Activated CD4-positive, CD25-positive, alpha-beta regulatory T cell (primary cell): ENCODE results near the gene EN2.

ENCODE experiments used
- DNase-seq, 4 experiments: peaks; one replicate each; lab custom pipeline; 2025; lab: John Stamatoyannopoulos, UW

Gene EN2

DNA sequence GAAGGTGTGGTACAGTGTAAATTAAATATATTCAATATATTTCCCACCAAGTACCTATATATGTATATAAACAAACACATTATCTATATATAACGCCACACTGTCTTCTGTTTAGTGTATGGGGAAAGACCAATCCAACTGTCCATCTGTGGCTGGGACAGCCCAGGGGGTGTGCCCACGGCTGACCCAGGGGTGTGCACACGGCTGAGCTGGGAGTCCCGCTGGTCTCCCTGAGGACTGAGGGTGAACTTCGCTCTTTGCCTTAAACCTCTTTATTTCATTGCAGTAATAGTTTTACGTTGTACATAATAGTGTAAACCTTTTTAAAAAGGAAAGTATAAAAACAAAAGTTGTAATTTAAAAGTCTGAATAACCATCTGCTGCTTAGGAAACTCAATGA is 6.3 kb downstream of the EN2 start:
- no peak for DNase-seq

DNA sequence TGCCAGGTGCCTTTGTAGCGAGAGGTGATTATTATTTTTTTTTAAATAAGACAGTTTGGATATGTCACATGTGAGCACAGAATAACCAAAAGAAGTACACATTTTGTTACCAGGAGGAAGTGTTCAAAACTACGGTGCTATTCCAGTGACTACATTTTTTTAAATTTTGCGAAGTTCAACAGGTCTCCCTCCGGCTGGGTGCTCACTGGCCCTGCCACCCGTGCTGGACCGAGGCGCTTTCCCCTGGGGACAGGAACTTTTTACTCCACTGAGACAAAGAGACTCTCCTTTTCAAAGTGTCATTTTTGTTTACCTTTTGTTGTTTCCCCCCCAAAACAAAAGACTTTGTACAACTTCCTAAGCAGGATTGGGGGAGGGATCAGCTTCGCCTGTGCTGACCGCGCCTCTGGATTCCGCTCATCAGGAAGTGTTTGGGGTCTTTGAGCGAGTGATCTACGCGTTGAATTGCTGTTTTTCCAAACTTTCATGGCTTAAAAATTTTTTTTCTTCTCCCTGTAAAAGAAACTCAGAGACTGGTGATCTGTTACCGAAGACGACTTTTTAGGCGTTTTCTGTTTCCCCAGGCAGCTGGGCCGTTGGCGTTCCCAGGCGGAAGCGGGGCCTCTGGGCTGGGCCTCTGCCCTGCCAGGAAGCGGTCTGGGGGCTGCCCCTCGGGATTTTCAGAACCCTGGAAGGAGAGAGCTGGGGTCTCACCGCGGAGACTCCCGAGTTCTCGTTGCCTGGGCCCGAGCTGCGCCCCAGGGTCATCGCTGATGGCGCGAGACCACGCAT is 7.2 kb downstream of the EN2 start:
- no peak for DNase-seq

DNA sequence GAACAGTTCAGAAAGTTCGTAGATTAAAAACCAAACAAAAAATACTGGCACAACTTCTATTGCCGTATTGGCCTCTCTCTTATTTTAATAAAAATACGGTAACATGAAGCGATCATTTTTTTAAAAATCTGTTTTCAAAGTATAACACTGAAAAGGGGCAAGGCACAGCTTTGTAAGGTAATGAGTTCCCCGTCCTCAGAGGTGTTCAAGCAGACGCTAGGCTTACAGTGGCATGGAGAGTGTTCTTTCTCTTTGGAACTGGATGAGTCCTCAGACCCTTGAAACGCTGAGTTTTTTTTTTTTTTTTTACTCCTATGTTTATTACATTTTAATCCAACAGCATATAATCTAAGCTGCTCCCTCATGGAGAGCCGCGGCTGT is 7.8 kb downstream of the EN2 start:
- no peak for DNase-seq

DNA sequence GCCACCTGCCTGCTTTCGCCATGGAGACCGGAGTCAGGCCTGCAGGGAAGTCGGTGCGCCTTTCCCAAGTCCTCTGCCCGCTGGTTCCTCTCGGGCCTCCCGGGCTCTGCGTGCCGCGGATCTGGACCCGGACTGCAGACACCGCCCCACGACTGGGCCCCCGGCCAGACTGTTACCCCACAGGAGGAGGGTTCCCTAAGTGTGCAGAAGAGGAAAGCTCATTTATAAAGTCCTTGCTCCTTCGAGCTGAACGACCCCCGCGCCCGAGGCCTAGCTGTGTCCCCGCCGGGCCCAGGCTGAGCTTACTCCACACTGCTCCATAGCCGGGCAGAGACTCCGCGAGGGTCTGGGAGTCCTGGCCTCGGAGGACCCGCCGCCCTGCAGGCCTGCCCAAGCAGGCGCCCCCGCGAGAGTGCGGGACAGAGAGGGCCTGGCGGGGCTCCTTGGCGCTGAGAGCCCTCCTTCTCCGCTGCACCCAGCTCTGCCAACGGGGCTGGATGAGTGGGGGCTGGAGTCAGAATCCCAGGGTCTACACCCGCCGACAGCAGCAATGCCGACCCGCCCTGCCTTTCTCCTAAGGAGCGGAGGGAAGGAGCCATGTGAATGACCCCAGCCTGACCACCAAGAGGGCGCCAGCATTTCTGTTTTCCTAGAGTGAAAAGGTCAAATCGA is 8.3 kb downstream of the EN2 start:
- DNase-seq = no peak

DNA sequence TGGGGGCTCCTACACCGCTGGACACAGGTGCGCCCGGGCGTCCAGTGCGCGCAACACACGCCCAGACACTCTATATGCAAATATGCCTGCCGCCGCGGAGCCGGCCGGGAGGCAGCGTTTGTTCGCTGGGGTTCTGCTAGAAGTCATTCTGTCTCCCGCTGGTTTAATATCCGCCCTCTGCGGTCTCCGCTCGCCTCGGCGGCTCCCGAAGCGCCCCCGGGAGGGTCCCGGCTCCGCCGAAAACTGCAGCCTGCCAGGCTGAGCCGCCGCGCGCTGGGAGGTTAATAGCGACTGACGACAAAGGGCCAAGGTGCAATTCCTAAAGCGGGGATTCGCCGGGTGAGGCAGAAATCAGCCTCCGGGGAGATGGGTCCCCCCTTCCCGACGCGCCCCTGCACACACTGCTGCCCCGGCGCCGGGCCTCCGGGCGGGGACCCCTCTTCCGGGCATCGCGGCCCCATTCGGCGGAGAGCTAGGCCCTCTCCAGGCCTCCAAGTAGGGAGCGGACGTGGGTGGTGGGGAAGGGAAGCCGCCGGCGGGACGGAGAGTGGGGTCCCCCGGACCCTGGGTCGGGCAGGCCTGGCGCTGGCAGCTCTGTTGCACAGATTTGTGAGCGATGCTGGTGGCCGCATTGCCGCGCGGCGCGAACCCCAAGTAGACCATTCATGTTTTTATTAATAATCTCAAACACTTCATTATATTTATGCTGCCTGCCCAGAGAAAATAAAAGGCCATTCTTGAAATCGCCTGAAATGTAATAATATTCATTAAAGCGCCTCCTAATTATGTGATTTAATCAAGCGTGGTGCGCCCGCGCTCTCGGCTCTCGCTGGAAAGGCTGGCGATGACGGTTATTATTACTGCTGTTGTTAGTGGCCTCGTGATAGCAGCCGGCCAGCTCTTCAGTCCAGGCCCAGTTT is 9.1 kb downstream of the EN2 start:
- no peak for DNase-seq

DNA sequence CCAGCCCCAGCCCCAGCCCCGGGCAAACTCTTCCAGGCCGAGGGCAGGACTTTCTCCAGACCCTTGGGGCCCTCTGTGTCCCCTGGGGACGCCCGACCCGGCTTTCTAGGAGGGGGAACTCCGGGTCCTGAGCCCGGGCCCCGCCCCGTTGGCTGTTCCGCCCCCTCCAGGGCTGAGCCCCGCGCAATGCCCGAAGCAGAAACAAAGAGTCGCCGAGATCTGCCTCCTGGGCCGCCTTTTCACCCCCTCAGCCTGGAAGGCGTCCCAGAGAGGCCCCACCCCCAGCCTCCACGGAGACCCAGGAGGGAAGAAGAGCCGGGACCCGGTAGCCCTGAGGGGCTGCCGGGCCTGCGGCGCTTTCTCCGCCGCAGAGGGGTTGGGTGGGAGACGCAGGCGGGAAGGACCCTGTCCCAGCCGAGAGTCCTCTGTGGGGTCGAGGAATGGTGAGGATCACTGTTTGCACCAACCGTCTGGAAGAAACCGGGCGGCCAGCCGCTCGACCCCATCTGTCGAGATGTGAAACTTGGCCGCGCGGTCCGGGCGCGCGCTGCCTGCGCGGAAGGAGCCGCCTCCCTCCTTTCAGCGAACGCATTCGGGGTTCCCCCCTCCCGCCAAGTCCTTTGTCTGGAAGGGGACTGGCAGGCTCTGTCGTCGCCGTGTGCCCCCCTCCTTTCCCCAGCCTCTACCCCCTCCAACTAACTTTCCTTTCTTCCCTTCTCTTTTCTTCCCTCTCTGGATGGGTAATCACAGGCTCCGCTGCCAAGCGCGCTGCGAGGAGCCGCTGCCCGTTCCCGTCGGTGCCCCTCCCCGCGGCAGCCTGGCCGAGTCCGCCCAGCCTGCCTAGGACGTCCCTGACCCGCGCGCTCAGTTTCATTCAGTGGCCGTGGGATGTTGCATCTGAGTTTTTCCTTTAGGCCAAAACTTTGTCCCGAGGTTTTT is 10.2 kb downstream of the EN2 start:
- DNase-seq = no peak

DNA sequence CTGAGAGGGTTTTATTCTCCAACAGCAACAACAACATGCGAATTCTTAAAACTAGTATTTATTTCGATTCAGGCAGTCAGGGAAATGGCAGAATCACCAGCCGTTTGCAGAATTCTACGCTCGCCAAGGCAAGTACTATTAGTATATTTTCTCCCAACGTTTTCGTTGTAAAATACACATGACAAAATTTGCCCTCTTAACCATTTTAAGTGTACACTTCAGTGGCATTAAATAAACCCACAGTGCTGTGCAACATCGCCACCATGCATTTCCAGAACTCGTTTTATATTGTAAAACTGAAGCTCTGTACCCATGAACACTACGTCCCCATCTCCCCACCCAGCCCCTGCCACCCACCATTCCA is 10.8 kb downstream of the EN2 start:
- DNase-seq = no peak

DNA sequence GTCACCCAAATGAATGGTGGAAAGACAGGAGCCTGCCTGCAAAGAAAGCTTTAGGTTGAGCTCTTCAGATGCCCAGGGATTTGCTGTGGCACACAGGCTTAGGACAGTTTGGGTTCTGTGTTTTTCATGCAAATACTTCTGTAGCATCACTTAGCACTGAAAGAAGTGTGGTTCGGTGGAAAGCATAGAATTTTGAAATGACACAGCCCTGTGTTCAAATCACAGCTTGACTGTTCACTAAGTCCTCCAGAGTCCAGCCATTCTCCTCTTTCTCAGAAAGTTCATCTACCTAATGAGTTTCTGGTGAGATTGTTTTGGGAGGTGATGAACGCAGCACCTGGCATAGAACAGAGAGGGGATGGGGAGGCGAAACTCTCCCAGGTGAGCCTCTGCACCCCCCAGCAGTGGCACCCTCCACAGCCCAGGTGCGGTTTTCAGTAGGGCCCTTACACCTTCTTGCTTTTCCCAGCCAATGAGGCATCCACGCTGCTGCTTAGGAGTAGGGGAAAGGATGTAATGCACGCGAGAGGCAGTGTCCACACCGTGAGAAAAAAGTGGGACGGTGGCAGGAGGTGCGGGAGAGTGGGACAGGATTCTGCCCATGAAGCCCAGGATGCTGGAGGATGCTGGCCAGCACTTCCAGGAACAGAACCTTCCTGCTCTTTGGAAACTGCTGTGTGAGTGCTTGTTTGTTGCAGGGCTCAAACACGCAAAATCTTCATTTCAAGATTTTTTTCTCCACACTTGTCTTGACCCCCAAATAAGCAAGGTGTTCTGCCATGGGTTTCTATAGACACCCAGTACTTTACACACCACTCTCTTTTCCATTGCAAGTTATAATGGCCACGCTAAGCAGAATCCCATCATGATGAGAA is 11.6 kb downstream of the EN2 start:
- no peak for DNase-seq

DNA sequence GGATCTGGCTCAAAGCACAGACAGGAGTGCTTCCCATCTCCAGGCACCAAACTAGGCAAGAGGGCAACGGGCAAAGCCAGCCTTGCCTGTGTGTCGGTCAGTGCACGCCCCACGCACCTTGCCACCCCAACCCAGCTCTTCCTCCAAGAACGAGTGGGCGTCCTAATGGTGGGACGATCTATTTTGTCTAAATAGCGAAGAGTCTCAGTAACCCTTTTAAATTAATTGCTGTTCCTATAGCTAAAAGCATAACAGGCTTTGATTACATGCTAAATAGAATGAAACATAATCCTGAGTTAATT is 12.2 kb downstream of the EN2 start:
- DNase-seq = no peak

DNA sequence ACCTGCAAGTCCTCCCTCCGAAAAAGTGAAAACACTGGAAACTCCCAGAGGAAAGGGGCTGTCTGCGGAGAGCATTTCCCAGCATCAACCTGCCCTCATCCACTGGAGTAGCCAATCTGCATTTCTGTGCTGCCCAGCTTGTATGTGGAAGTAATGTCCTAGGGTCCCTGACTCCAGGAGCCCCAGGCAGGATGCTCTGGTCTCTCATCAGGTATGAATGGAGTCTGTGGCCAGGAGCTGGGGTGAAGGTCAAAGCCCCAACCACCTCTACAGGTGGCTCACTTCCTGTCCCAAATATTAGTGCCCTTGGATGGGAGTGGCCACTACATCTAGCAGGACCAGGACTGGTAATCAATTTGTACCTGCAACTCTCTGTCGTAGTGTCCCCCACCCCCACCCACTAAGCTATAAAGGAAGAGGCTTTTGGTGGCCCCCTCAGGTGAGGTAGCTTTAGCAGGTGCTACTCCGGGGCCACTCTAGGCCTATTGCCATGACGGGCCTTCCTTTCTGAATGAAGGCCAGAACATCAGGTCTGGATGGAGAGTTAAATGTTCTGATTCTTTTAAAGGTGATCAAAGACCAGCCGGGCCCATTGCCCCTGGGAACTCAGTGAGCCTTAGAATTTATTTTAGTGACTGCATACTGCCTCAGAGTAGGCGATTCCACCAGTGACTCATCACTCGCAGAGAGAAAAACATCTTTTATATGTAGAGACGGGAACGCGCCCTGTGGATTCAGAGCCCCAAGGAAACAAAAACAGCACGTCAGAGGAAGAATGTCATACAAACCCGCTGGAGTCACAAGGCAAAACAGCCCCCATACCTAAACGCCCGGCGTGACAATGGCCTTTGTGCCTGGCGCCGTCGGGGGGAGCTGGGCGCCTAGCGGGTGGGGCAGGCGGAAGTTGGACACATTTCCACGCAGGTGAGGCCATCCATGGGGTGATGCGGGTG is 13.0 kb downstream of the EN2 start:
- DNase-seq = no peak

DNA sequence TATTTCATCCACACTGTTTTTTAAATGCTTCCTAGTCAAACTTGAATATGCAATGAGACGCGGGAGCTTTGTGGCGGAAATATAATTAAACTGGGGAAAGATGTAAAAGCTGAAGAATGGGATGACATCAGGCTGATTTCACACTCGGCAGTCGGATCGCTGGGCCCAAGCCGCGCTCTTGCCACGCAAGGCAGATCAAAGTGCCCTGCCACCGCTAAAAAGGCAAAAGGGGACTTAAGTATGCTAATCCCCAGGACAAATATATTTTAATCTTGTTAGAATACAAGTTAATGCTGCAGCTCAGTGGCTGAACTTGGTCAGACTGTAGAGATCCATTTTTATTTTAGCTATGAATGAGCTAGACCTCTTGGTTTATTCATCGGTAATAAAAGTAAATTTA is 13.8 kb downstream of the EN2 start:
- no peak for DNase-seq

DNA sequence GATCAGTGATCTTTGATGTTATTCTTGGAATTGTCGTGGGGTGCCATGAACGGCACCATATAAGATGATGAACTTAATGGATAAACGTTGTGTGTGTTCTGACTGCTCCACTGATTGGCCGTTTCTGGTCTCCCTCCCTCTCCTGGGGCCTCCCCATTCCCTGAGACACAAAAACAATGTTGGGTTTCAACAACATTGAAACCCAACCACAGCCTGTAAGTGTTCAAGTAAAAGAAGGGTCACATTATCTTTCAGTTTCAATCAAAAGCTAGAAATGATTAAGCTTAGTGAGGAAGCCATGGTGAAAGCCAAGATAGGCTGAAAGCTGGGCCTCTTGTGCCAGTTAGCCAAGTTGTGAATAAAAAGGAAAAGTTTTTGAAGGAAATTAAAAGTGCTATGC is 19.5 kb downstream of the EN2 start:
- DNase-seq = no peak

DNA sequence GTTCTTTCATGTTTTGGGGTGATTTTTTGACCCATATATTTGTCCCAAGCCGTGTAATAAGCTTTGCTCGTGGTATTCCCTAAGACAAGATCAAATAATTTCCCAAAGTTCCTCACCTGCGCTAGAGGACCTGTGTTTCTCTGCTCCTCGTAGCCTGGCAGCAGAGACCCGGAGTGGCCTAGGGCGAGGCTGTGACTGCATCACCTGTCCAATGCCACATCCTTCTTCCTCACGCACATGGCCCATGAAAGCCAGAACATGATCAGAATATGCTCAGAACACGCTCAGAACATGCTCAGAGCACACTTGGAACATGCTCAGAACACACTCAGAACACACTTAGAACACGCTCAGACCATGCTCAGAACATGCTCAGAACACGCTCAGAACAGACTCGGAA is 23.8 kb downstream of the EN2 start:
- DNase-seq = no peak

DNA sequence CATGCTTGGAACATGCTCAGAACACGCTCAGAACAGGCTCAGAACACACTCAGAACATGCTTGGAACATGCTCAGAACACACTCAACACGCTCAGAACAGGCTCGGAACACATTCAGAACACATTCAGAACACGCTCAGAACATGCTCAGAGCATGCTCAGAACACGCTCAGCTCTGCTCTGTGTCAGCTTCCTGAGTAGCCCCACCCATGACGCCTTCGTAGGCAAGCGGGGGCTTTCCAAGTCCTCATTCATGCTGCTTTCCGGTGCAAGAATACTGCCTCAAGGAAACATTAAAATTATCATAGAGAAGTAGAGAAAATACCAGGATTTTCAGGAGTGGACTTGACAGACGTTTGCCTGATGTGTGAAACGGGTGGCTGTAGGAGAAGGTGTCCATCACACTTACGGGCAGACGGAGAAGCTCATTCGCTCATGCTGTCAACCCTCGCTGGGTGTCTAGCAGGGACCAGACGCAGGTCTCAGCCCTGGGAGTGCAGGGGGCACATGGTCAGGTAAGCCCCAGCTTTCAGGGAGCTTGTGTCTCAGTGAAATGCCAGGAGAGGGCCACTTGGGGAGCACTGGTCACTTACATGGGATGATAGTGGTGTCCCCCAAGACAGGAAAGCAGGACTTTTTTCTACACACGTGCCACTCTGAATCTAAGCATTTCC is 24.7 kb downstream of the EN2 start:
- DNase-seq = no peak

DNA sequence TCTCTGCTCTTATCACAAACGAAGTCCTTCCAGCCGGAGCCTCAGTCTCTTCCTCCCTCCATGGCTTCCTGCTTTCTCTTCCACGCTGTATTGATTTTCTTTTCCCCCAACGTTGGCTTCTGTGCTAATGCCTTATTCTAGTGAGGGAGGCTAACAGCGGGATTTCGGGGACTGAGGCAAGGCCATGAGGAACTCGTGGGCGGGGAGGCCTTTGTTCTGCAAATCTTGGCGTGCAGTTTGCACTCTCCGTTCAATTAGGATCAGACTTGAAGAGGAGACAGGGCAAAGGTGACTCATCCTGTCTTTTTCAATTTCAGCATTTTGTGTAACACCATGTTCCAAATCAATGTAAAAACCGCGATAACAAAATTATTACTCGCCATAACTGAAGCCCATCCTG is 25.3 kb downstream of the EN2 start:
- no peak for DNase-seq

DNA sequence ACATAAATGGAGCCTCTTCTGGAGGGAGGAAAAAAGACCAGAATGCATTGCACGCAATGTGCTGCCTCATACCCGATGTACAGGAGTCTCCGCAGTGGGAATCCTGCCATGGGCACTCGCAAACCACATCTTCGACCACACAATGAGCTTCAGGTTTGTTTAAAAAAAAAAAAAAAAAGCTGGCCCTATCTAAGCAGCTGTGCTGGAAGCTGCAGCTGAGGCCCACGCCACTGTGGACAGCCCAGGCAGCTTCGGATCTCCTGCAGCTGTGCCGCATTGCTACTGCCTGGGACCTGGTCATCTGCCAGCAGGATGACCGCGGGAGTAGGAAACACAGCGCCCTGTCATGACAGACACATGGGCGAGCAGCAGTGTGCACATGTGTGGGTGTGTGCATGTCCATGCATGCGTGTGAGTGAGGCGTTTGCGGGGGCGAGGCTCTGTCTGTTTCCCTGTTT is 26.0 kb downstream of the EN2 start:
- DNase-seq = no peak

DNA sequence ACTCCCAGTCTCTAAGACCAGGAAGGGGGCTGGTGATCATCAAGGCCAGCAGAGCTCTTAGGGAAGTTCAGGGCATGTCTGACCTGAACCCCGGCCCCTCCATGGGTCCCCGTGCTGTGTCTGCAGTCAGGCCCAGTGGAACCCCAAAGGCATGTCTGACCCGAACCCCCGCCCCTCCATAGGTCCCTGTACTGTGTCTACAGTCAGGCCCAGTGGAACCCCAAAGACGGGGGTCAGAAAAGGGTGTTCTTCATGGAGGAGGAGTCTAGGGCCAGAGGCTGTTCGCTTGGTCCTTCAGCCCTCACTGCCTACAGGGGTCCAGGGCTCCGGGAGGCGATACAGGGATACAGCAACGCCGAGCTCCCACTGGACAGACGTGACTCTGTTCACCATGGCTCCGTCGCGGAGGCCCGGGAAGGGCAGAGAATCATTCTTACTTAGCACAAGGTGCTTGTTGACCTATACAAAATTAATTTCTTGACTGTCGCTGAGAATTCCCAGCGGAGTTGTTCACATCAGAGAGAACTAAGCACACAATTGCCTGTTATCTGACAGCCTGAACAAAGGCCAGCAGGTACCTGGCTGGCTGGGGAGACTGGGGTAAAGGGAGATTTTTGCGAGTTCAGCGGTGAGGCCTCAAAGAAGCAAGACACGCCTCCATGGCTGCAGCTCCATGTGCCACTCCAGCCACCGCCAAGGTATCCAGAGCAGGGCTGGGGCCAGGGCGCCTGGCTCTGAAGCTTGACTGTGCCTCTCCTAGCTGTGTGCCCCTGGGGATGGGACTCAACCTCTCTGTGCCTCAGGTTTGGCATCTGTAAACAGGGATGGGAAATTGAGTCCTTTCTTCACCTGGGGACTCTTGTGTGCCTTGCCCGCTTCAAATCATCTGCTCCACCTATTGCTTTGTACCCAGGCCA is 26.8 kb downstream of the EN2 start:
- no peak for DNase-seq
